Thymus (tissue), 11 donors: ENCODE data around the gene CTNND2. TPM values are rescaled to one million over a fixed set of nuclear protein-coding genes. Genes with fewer than 3 reads are reported as not detected.

Experiments
- DNase-seq, 9 donors: peaks; one replicate each; pipeline ENCODE4 v3.0.0-alpha.2; 2013; ENCODE audit warnings: low spot score in 9 of 9, low read depth in 6 of 9, missing footprints in 1 of 9
- H3K27ac ChIP-seq, 2 donors: one replicate each; pipeline ENCODE4 v1.5.1; 2013; ENCODE audit warnings: control low read depth in 1 of 2, low read depth in 1 of 2, low read length in 1 of 2, mild to moderate bottlenecking in 1 of 2, moderate library complexity in 1 of 2
- H3K27me3 ChIP-seq, 2 donors: one replicate each; pipeline ENCODE4 v1.5.1; 2013; ENCODE audit warnings: low read length in 1 of 2; ENCODE audit not compliant: control insufficient read depth in 2 of 2, insufficient read depth in 1 of 2
- H3K36me3 ChIP-seq, 2 donors: one replicate each; pipeline ENCODE4 v1.5.1; 2013; ENCODE audit warnings: low read length in 1 of 2, mild to moderate bottlenecking in 1 of 2, moderate library complexity in 1 of 2; ENCODE audit not compliant: control insufficient read depth in 2 of 2, insufficient read depth in 2 of 2
- H3K4me1 ChIP-seq, 2 donors: one replicate each; pipeline ENCODE4 v1.5.1; 2013; ENCODE audit warnings: low read length in 2 of 2; ENCODE audit not compliant: control insufficient read depth in 2 of 2, insufficient read depth in 2 of 2
- H3K4me3 ChIP-seq, 2 donors: one replicate each; pipeline ENCODE4 v1.5.1; 2013; ENCODE audit warnings: low read length in 2 of 2, control low read depth in 1 of 2, mild to moderate bottlenecking in 1 of 2
- H3K9me3 ChIP-seq, 2 donors: one replicate each; pipeline ENCODE4 v1.5.1; 2013; ENCODE audit warnings: low read length in 1 of 2, mild to moderate bottlenecking in 1 of 2; ENCODE audit not compliant: control insufficient read depth in 2 of 2, insufficient read depth in 1 of 2
- WGBS: extraction: QIAGEN DNeasy Blood & Tissue Kit; methylation state at CpG from one replicate; pipeline ENCODE4 v1.1.7; 2013; 5-methylcytosine and 5-hydroxymethylcytosine counted together
- polyA plus RNA-seq: library from polyadenylated mRNA; stranded (reverse); fragments of 200-250 nt; gene quantifications from one replicate; pipeline ENCODE4 v1.2.3, GENCODE V29; 2013
- total RNA-seq: library from RNA; stranded (reverse); fragments of 120-200 nt; gene quantifications from one replicate; pipeline ENCODE4 v1.2.4, GENCODE V29; 2013
- donor health status: healthy.

The CTNND2 gene
- total and polyA plus RNA-seq, 2 donors = 0.41 to 0.42 TPM

DNA sequence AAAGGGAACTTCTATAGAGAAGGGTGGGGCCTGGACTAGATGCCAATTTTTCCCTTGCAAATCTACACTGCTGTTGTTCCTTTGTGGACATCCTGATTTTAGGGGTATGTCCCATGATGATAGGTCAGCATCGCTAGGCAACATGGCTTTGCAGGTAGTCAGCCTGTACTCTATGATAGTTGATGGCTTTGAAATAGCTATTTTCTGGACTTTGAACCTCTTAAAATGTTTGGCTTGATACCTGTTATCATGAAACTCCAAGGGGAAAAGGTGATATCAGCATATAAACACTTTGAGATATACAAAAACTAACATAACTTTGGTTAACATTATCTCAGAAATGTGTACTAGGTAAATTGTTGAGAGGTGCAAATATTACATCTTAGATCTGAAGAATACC, 533.2 kb downstream of the CTNND2 start:
- Histone ChIP-seq H3K4me3 (no peak overlapping the region), H3K27ac (no peak overlapping the region), H3K36me3 (no peaks in the 10 kb centered on the region), H3K27me3 (no peaks in the 10 kb centered on the region), H3K4me1 (no peaks in the 10 kb centered on the region), H3K9me3 (no peaks in the 10 kb centered on the region)
- no peak for DNase-seq
- WGBS = 99% methylated on average over 1 of the region's 1 CpG

DNA sequence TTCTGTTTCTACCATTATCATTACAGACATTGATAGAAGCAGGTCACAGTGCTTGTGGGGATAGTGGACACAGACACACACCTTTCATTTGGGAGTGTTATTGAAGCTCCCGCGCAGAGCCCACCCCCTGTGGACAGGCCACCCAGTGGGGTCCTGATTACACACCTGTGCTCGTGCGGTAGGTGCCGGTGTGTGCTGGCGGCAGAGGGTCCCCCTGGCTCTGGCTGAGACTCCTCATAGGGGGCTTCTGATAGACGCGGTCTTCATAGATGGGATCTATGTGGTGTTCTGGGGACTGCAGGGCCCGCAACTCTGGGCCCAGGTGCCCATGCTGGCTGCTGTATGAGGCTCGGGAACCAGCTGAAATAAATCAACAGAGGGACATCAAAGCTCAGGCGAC, 539.7 kb downstream of the CTNND2 start:
- H3K4me3 ChIP-seq = no peak overlapping the region
- no peaks in the 10 kb centered on the region for H3K9me3 ChIP-seq
- WGBS = 96% methylated on average over 11 of the region's 11 CpGs
- no peaks in the 10 kb centered on the region for H3K27me3 ChIP-seq
- H3K36me3 ChIP-seq = no peaks in the 10 kb centered on the region
- no peaks in the 10 kb centered on the region for H3K4me1 ChIP-seq
- DNase-seq = no peak
- no peak overlapping the region for H3K27ac ChIP-seq

- Histone ChIP-seq H3K27me3 (no peaks in the 10 kb centered on the region), H3K9me3 (no peaks in the 10 kb centered on the region), H3K27ac (no peak overlapping the region), H3K4me1 (no peaks in the 10 kb centered on the region), H3K4me3 (no peak overlapping the region), H3K36me3 (no peaks in the 10 kb centered on the region)
- DNase-seq = no peak
- WGBS = 93% methylated on average over 5 of the region's 5 CpGs
Observed at GRCh38 chr5:11363631-11364178, 540.5 kb downstream of the CTNND2 start.

DNA sequence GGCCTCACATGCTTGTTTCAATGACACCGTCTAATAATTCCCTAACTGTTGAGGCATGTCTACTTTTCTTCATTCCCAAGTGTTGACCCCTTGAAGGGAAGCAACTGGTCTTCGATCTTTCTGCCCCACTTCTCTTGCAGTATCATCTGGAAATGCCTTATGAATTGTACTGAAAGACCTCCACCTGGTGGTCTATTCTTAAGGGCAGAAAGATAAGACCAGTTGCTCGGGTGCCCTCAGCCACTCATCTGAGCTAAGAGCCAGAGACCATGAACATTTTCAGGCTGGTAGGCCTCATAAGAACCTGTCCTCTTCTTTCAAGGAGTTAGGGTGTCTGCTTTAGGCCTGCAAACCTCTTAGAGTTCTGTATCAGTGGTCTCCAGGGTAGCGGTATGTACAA, 542.5 kb downstream of the CTNND2 start:
- no peak overlapping the region for H3K27ac ChIP-seq
- no peaks in the 10 kb centered on the region for H3K9me3 ChIP-seq
- no peaks in the 10 kb centered on the region for H3K27me3 ChIP-seq
- no peaks in the 10 kb centered on the region for H3K4me1 ChIP-seq
- no peak overlapping the region for H3K4me3 ChIP-seq
- no peak for DNase-seq
- H3K36me3 ChIP-seq = no peaks in the 10 kb centered on the region
- 87% methylated on average over 4 of the region's 4 CpGs for WGBS

- H3K4me3 ChIP-seq = no peak overlapping the region
- no peaks in the 10 kb centered on the region for H3K27me3 ChIP-seq
- WGBS = 80% methylated on average over 4 of the region's 4 CpGs
- H3K36me3 ChIP-seq = no peaks in the 10 kb centered on the region
- no peaks in the 10 kb centered on the region for H3K9me3 ChIP-seq
- no peak overlapping the region for H3K27ac ChIP-seq
- H3K4me1 ChIP-seq = no peaks in the 10 kb centered on the region
- no peak for DNase-seq
Observed at GRCh38 chr5:11357928-11358327, 546.3 kb downstream of the CTNND2 start.

DNA sequence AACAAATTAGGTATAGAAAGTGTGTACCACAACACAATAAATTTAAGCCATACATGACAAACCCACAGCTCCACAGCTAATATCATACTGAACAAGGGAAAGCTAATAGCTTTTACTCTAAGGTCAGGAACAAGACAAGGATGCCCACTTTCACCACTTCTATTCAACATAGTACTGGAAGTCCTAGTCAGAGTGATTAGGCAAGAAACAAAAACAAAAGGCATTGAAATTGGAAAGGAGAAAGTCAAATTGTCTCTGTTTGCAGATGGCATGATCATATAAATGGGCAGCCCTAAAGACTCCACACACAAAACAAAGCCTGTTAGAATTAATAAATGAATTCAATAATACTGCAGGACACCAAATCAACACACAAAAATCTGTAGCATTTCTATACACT, 548.8 kb downstream of the CTNND2 start:
- no peak for DNase-seq
- H3K4me1 ChIP-seq = no peaks in the 10 kb centered on the region
- no peak overlapping the region for H3K27ac ChIP-seq

DNA sequence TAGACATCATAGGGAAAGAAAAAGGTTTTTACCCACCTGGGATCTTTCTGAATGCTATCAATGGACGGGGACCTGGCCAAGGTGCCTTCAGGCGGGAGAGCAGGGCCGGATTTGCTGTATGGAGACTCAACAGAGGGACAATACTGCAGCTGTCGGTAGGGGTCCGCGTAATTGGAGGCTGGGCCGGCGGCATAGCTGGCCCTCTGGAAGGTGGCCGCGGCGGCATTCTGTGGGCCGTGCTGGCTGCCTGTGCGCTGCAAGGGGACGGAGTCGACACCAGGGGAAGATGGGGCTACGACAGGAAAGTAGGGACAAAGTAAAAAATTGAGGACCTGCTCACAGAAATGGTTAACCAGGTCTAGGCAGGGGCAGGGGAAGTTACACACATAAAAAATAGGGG, 557.9 kb downstream of the CTNND2 start:
- Histone ChIP-seq H3K9me3 (no peaks in the 10 kb centered on the region), H3K27me3 (no peaks in the 10 kb centered on the region), H3K4me1 (no peaks in the 10 kb centered on the region), H3K27ac (no peak overlapping the region), H3K4me3 (no peak overlapping the region), H3K36me3 (no peaks in the 10 kb centered on the region)
- 86% methylated on average over 16 of the region's 16 CpGs for WGBS
- DNase-seq = no peak

More for the DNA sequence above, 548.8 kb downstream of the CTNND2 start:
- no peaks in the 10 kb centered on the region for H3K27me3 ChIP-seq
- no peaks in the 10 kb centered on the region for H3K9me3 ChIP-seq
- H3K36me3 ChIP-seq = no peaks in the 10 kb centered on the region
- no peak overlapping the region for H3K4me3 ChIP-seq

DNA sequence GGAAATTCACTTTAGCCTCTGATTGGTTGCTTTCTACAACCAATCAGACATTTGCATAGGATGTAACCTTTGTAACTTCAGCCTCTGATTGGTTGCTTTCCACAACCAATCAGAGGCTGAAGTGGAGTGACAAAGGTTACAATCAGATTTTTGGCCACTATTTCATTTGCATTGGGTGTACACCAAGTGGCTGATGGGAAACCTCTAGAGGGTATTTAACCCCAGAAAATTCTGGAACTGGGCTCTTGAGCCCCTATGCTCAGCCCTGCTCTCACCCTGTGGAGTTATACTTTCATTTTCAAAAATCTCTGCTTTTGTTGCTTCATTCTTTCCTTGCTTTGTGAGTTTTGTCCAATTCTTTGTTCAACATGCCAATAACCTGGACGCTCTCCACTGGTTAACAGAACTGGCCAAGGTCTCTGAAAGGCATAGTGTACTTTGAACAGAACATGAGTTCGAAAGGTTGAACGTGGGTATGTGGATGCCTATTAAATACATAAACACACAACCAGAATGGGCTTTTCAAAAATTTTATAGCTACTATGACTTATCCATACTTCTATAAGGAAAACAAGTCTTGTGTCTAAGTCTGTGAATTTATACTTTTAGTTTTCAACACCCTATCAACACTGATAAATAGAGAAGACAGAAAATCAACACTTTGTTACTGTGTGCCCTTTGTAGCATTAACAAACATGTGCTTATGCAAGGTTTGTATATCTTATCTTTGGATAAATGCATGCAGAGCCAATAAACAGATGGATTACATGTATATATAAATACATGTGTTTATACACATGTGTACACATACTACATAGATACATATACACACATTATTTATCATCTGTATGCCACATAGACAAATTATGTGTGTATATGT, 568.1 kb downstream of the CTNND2 start:
- Histone ChIP-seq H3K27me3 (no peaks in the 10 kb centered on the region), H3K27ac (no peak overlapping the region), H3K9me3 (no peaks in the 10 kb centered on the region), H3K36me3 (no peaks in the 10 kb centered on the region), H3K4me3 (no peak overlapping the region), H3K4me1 (no peaks in the 10 kb centered on the region)
- no peak for DNase-seq
- WGBS = 97% methylated on average over 3 of the region's 3 CpGs

DNA sequence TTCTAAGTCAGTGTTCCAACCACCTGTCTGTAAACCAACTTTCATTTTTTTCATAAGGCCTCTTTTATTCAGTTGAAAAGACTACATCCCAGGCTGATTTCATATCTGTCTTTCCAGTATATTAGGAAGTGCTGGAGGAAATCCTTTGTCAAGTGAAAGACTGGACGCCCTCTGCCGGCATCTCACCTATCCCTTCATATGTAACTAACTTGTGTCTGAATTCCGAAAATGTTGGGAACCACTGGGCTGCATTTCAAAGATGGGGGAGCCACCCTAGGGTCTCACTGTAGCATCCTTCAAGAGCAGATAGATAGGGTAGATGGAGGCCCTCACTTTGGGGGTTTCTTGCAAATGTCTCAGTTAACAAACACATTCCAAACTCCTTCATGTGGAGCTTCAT, 569.8 kb downstream of the CTNND2 start:
- Histone ChIP-seq H3K27ac (no peak overlapping the region), H3K27me3 (no peaks in the 10 kb centered on the region), H3K4me1 (no peaks in the 10 kb centered on the region), H3K9me3 (no peaks in the 10 kb centered on the region), H3K4me3 (no peak overlapping the region), H3K36me3 (no peaks in the 10 kb centered on the region)
- no peak for DNase-seq
- 82% methylated on average over 3 of the region's 3 CpGs for WGBS
